NB4 (cell line): ENCODE measurements around the gene THSD4.

Source experiments
- CTCF ChIP-seq: IDR thresholded peaks from one replicate; pipeline ENCODE4 v1.5.1; 2012; ENCODE audit warnings: low read depth, low read length
- POLR2A ChIP-seq: IDR thresholded peaks from 2 replicates; pipeline ENCODE4 v1.6.1; 2011; ENCODE audit warnings: mild to moderate bottlenecking; ENCODE audit not compliant: insufficient read length; ENCODE audit errors: extremely low read depth

DNA sequence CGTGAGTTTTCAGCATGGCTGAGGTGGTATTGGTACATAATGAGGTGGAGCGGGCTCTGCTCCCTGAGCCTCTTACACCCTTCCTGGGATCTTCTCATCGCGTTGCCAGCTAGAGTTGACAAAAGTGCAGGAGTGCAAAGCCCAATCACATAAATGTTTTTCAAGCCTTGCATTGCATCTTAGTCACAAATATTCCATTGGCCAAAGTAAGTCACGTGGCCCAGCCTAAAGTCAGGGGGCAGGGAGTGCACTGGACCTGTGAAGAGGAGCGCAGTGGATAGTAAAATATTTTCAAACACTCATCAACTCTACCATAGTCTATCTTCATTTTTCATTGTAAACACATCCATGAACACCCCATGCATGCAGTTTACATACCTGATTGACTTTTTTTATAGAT, 365.3 kb downstream of the THSD4 start:
- TF ChIP-seq POLR2A (no peak), CTCF (no peak)
